Measurements from ENCODE around the gene JARID2. TPM values are rescaled to one million over a fixed set of nuclear protein-coding genes. Genes with fewer than 3 reads are reported as not detected.

The JARID2 gene
- total RNA-seq, 1 experiment from 2014 or later: 6.0 TPM

GRCh38 chr6:15259766-15260098 is 13.9 kb downstream of the JARID2 start:
- Histone ChIP-seq H3K4me3 (ENCODE audit: low read depth in 2 of 2, low read length in 2 of 2) (no peak overlapping the region), H3K27ac (ENCODE audit: low read length) (no peak overlapping the region), H3K9me3 (ENCODE audit: control insufficient read depth, insufficient read depth, low read depth, low read length) (no peaks in the 10 kb centered on the region), H3K36me3 (ENCODE audit: control insufficient read depth, insufficient read depth, low read length) (no peaks in the 10 kb centered on the region), H3K4me1 (ENCODE audit: control insufficient read depth, insufficient read depth, low read length) (no peaks in the 10 kb centered on the region), H3K27me3 (ENCODE audit: control insufficient read depth, insufficient read depth, low read length) (no peaks in the 10 kb centered on the region)
- in situ Hi-C loops (cut with HindIII; ENCODE audit: low pct_unique_long_range_greater_than_20kb, low sequenced_read_pairs) (no loop called here), intact Hi-C loops (cut with micrococcal nuclease; ENCODE audit: unreplicated experiment) (no loop called here)
- no peak for TF ChIP-seq POLR2AphosphoS5 (IDR thresholded peaks at IDR 0.05; ENCODE audit: low read depth, low read length)
- TF ChIP-seq SIN3A (IDR thresholded peaks at IDR 0.05; ENCODE audit: borderline replicate concordance, insufficient read depth, low read depth, low read length): no peak
- no peak for TF ChIP-seq REST (IDR thresholded peaks at IDR 0.05; ENCODE audit: insufficient read depth in 1 of 2, low read depth in 2 of 2, low read length in 1 of 2)
- no peak for TF ChIP-seq TCF7L2 (IDR thresholded peaks at IDR 0.05; ENCODE audit: low read depth, low read length)
- TF ChIP-seq CTCF (IDR thresholded peaks at IDR 0.05): no peak
- no peak for DNase-seq (ENCODE audit: low read depth, low spot score)
- CTCF ChIA-PET: no interaction called here
- ATAC-seq: no peak
- no TSS peak for BruUV-seq (replicated peaks)
- POLR2A ChIA-PET: no interaction called here

DNA sequence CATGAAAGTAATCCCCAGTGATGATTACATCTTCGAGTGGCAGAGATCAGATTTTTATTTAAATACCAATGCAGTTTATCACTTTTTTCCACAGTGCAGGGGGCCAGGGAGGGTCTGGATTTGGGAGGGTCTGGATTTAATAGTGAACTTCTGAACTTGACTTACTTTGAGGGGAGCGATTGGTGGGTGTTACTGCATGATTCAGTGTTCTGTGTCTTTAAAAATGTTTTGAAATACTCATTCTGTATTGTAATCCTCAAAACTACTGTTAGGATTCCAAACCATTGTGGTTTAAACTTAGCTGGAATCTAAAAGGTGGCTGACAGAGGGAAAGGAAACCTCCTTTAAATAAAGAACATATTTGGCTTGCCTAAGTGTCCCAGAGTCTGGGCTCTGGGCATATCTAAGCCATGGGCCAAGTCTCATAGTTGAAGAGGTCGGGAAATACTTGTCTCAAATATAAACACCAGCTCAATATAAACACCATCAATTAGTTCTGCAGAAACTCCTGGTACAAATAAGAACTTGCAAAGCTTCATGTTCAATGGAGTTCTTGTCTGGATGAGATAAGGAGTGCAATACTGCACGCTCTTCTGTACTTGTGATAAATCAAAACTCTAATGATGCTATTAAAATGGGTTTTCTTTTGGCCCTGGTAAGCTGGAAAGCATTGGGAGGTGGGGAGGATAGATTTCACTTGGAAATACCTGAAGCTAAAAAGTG is 14.4 kb downstream of the JARID2 start:
- H3K4me1 ChIP-seq (ENCODE audit: control insufficient read depth, insufficient read depth, low read length): no peaks in the 10 kb centered on the region
- H3K9me3 ChIP-seq (ENCODE audit: control insufficient read depth, insufficient read depth, low read depth, low read length): no peaks in the 10 kb centered on the region
- intact Hi-C loops (cut with micrococcal nuclease; ENCODE audit: unreplicated experiment): no loop called here
- no peaks in the 10 kb centered on the region for H3K27me3 ChIP-seq (ENCODE audit: control insufficient read depth, insufficient read depth, low read length)
- ChIA-PET POLR2A (interaction anchor here (0.6 kb wide), 1 partner anchor 85 kb away, joined by 3 read pairs; no protein-coding TSS in a partner anchor), CTCF (no interaction called here)
- no peak overlapping the region for H3K27ac ChIP-seq (ENCODE audit: low read length)
- TF ChIP-seq TCF7L2 (IDR thresholded peaks at IDR 0.05; ENCODE audit: low read depth, low read length) (no peak), POLR2AphosphoS5 (IDR thresholded peaks at IDR 0.05; ENCODE audit: low read depth, low read length) (no peak), CTCF (IDR thresholded peaks at IDR 0.05) (no peak), REST (IDR thresholded peaks at IDR 0.05; ENCODE audit: insufficient read depth in 1 of 2, low read depth in 2 of 2, low read length in 1 of 2) (no peak), SIN3A (IDR thresholded peaks at IDR 0.05; ENCODE audit: borderline replicate concordance, insufficient read depth, low read depth, low read length) (no peak)
- in situ Hi-C loops (cut with HindIII; ENCODE audit: low pct_unique_long_range_greater_than_20kb, low sequenced_read_pairs): no loop called here
- ATAC-seq: no peak
- no peak overlapping the region for H3K4me3 ChIP-seq (ENCODE audit: low read depth in 2 of 2, low read length in 2 of 2)
- BruUV-seq (replicated peaks): no TSS peak
- no peak for DNase-seq (ENCODE audit: low read depth, low spot score)
- H3K36me3 ChIP-seq (ENCODE audit: control insufficient read depth, insufficient read depth, low read length): no peaks in the 10 kb centered on the region
